Left cardiac atrium (tissue), 4 donors: Measurements from ENCODE around the gene CXCR4. TPM values are rescaled to one million over a fixed set of nuclear protein-coding genes. Genes with fewer than 3 reads are reported as not detected.
"Not testable (repeated sequence)": the region's sequence is repeated elsewhere in the genome, so short reads cannot be mapped to it uniquely, and the experiment has no call there.

Experiments
- ATAC-seq, 2 donors: fragments of 200-7000 bp; cut with Tn5 transposase; one replicate each; pipeline ENCODE4 v1.9.1; 2020; ENCODE audit warnings: mild to moderate bottlenecking in 2 of 2, moderate library complexity in 2 of 2
- DNase-seq: peaks from one replicate; pipeline ENCODE4 v3.0.0-alpha.2; 2020
- intact Hi-C, 2 donors: fragments of 100-400 bp; cut with DNase I; formaldehyde crosslinking; loops; one replicate each; pipeline versions ENCODE4 v1.14.1 to v1.15.1; 2022 to 2023
- total RNA-seq, 2 donors: library from RNA; stranded (reverse); fragmentation: NEBNext Ultra II Directional; extraction: Animal tissue kit (Norgen Biotek cat#: 25700); gene quantifications; one replicate each; pipeline ENCODE4 v1.2.1, GENCODE V29; 2021
- donor health status: DM: no; HTN: yes; CAD: no.
- donor health status: DM: no; HTN: yes; CAD: no; lungs with severe emphysema.
- donor health status: DM: yes; HTN: yes; CAD: no.
- donor health status: Dilated cardiomyopathy.

CXCR4 gene
- total RNA-seq, 2 donors from 2014 or later = 4.4 to 7.7 TPM

DNA sequence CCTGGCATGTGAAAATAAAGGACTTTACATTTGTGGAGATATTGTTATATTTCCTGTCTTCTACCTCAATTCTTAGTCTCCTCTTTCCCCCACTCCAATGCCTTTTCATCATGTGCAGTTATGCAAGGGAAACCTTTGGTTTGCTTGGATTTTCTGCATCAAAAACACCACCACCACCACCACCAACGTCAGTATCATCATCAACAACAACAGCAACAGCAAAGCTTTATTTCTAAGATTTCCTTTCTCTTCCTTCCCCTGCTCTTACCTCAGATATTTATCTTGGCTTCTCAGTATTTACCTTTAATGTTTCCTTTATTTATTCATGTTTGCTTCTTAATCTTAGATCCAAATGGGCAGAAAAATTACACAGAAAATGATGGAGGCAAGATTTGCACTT is 26.1 kb downstream of the CXCR4 start:
- DNase-seq (no peak), ATAC-seq (no peak)
- intact Hi-C loops = no loop called here

- DNase-seq, ATAC-seq, intact Hi-C loops: not testable (repeated sequence)
Measured at GRCh38 chr2:136087901-136088460, 30.0 kb downstream of the CXCR4 start.

GRCh38 chr2:136086253-136087016 is 31.5 kb downstream of the CXCR4 start:
- no peak for DNase-seq
- no peak for ATAC-seq
- intact Hi-C loops = no loop called here

DNA sequence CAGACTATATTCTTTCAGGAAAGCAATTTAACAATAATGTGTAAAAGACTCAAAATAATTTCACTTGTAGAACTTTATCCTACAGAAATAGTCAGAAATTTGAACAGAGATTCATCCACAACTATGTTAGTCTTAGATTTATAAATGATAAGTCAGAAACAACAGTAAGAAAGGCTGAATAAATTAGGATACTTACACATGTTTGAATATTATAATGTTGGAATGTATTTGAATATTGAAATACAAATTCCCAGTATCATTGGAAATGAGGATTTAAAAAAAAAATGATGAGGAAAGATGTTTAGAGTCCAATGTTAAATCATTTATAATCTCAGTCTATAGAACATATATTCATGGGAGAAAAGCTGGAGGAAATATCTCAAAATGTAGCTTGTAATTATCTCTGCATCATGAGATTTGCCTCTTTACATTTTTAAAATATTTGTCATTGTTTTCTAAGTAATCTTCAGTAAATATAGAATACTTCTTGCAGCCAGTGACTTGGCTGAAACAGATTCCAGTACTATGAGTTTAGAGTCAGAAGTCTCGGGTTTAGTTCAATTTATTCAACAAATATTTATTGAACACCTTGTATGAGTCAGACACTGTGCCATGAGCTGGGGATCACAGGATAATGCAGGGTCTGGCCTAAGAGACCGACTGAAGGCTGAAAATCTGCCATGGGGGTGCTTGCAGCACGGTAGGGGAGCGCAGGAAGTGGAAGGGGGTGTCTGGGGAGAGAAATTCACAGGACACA is 32.3 kb downstream of the CXCR4 start:
- ATAC-seq = no peak
- intact Hi-C loops = no loop called here
- no peak for DNase-seq

- ATAC-seq = no peak
- intact Hi-C loops = no loop called here
- no peak for DNase-seq
Measured at GRCh38 chr2:136081582-136082210, 36.3 kb downstream of the CXCR4 start.

- DNase-seq (no peak), ATAC-seq (no peak)
- intact Hi-C loops = no loop called here
Measured at GRCh38 chr2:136080114-136080513, 37.8 kb downstream of the CXCR4 start.

DNA sequence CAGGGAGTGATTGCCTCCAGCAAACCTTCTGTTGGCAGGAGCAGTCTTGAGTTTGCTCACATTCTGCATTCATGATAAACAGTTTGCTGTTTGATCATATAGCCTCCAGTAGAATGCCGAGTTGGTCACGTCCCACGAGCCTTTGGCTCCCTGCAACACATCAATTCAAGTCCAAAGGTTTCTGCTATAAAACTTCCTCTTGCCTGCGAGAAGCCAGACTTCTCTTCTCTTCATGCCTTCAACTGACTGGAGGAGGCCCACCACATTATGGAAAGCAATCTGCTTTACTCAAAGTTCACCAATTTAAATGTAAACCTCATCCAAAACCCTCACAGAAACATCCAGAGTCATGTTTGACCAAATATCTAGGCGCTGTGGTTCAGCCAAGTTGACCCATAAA is 40.8 kb downstream of the CXCR4 start:
- no peak for DNase-seq
- ATAC-seq = no peak
- intact Hi-C loops = no loop called here

DNA sequence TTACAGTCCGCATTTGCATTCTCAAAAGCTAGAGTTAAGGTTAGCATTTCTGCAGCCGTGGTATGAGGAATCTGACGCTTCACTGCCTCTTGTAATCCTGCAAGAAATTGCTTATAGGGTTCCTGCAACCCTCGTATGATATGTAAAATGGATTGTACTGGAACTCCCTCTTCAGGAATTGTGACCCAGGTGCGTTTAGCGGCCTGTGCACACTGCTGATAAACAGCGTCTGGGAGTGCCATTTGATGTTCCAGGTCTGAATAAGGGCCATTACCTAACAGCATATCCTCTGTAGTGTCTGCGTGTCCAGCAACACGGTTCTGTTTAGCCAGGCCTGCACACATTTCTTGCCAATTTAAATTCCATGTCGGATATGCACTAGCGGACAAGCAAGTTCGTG is 42.5 kb downstream of the CXCR4 start:
- DNase-seq (no peak), ATAC-seq (no peak)
- intact Hi-C loops = no loop called here

DNA sequence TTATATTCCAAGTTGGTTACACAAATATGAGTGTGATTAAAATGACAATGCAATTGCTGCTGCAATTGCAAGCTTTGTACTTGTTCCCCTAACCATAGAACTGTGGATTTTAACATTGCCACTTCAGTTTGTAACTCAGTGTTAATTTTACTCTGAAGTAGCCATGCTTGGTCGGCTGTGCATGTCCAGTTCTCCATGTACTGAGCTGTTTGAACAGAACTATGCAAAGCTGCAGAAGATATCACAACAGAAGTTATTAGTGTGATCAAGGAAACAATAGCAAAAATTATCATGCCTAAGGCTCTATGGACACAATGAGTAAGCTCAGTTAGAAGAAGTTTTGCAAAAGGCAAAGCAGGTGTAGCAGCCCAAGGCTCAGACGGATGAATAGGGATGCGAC is 45.3 kb downstream of the CXCR4 start:
- intact Hi-C loops = no loop called here
- ATAC-seq = no peak
- DNase-seq = no peak

- intact Hi-C loops, DNase-seq, ATAC-seq: not testable (repeated sequence)
Measured at GRCh38 chr2:136071887-136072286, 46.1 kb downstream of the CXCR4 start.

GRCh38 chr2:136070913-136071312 is 47.0 kb downstream of the CXCR4 start:
- no peak for ATAC-seq
- intact Hi-C loops = no loop called here

GRCh38 chr2:136069773-136070172 is 48.2 kb downstream of the CXCR4 start:
- intact Hi-C loops = no loop called here
- DNase-seq (no peak), ATAC-seq (no peak)

More at GRCh38 chr2:136070913-136071312, 47.0 kb downstream of the CXCR4 start:
- no peak for DNase-seq

DNA sequence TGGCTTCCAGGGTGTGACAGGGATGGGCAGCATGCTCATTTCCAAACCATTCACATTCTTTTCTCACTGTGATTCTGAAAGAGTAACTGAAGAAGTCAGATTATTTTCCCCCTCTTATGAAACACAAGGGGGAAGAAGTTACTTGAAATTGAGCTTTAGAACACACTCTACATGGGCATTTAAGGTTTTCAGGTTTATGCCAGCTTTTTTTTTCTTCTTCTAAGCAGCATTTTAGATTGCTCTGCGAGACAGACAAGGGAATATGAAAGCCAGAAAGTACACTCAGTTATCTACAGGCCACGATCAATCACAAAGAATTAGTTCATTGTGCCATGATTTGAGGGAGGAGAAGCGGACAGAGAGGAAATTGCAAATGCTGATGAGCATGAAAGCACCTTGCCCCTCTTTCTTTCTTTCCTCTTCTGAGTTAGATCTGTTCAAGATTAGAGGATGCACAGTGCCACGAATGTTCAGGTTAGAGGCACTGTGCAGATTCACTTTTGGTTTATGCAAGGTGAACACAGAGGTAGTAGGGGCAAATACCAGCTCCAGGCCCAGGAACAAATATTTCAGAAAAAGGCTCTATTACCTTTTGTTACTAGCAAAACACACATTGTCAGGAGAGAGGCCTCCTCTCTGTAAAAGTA is 49.2 kb downstream of the CXCR4 start:
- no peak for ATAC-seq
- intact Hi-C loops = no loop called here

GRCh38 chr2:136067897-136068580 is 49.9 kb downstream of the CXCR4 start:
- ATAC-seq (no peak), DNase-seq (no peak)
- intact Hi-C loops = no loop called here

More for the DNA sequence above, 49.2 kb downstream of the CXCR4 start:
- no peak for DNase-seq

DNA sequence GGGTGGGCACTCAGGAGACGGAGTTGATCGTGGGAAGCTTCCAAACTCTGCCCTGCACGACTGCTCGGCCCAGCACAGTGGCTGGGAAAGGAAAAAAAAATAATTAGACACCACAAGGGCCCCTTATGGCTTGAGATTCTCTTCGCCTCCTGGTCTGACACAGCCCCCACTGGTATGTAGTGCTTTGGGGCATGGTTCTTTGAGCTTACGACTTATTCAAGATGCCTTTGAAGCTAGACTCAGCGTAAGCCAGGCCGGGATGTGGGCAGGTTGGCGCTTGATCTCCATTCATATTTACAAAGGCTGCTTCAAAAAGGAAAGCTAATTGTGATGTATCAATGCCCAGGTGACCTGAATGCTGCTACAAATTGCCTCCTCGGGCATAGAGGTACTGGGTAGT is 50.5 kb downstream of the CXCR4 start:
- ATAC-seq = no peak
- intact Hi-C loops = no loop called here
- no peak for DNase-seq

DNA sequence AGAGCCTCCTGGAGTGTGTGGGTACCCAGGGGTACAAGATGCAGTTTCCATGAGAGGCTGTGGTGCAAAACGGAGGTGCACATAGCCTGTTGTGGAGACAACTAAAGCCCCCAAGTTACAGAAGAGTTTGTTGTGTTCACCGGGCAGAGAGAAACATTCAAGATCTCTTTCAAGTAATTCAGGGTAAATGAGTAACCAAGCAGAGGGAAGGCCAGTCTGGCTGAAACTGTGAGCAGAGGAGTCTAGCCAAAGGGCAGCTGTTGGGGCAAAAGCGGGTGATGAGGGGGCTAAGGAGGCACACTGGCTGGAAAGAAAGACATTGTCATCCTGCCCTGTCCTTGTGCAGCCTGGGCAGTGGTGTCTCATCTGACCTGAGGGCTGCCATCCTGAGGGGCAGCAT is 52.0 kb downstream of the CXCR4 start:
- intact Hi-C loops = no loop called here
- ATAC-seq = no peak
- no peak for DNase-seq

DNA sequence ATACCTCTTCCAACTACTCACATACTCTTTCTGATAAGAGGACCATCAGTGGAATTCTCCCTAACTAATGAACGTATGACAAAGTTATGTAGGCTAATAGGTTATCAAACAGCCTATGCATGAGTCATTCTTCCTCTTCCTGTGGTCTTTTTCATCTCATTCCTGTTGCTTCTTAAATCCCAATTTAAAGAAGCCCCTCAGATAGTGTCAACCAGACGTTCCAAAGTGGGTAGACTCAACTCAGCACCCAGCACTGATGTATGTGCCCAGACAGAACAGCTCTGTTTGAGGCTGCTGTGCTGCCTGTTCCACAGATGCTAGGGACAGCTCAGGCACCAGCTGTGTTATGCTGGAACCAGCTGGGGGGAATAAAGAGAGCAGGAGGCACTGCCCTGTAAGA is 52.6 kb downstream of the CXCR4 start:
- DNase-seq (no peak), ATAC-seq (no peak)
- intact Hi-C loops = no loop called here
